Spleen (tissue), 11 donors: ENCODE results near the gene ATP8A2. TPM values are rescaled to one million over a fixed set of nuclear protein-coding genes. Genes with fewer than 3 reads are reported as not detected.

Experiments
- DNase-seq: peaks from one replicate; pipeline ENCODE4 v3.0.0-alpha.2; 2020
- H3K27ac ChIP-seq, 8 donors: fragments of 200-600 bp; sonication (generic) in 7 of 8; 1 replicate in 4 of 8; 2 replicates in 4 of 8; pipeline versions ENCODE4 v1.5.0 to v1.8.0; 2016 to 2021; ENCODE audit warnings: inconsistent platforms in 4 of 8, mild to moderate bottlenecking in 4 of 8, moderate library complexity in 1 of 8
- H3K27me3 ChIP-seq, 7 donors: fragments of 200-600 bp; sonication (generic) in 6 of 7; replicated peaks in 1 of 7; 1 replicate in 4 of 7; 2 replicates in 3 of 7; pipeline versions ENCODE4 v1.5.0 to v1.8.0; 2016 to 2021; ENCODE audit warnings: inconsistent platforms in 3 of 7, mild to moderate bottlenecking in 1 of 7
- H3K36me3 ChIP-seq, 6 donors: fragments of 200-600 bp; sonication (generic) in 5 of 6; 1 replicate in 4 of 6; 2 replicates in 2 of 6; pipeline versions ENCODE4 v1.5.0 to v1.8.0; 2016 to 2021; ENCODE audit warnings: inconsistent platforms in 2 of 6
- H3K4me1 ChIP-seq, 6 donors: fragments of 200-600 bp; sonication (generic) in 5 of 6; 1 replicate in 3 of 6; 2 replicates in 3 of 6; pipeline versions ENCODE4 v1.5.0 to v1.8.0; 2016 to 2021; ENCODE audit warnings: inconsistent platforms in 3 of 6
- H3K4me3 ChIP-seq, 8 donors: fragments of 200-600 bp; sonication (generic) in 7 of 8; 1 replicate in 4 of 8; 2 replicates in 4 of 8; pipeline versions ENCODE4 v1.5.0 to v1.8.0; 2016 to 2021; ENCODE audit warnings: inconsistent platforms in 4 of 8, mild to moderate bottlenecking in 4 of 8, moderate library complexity in 2 of 8
- H3K9me3 ChIP-seq, 8 donors: fragments of 200-600 bp; sonication (generic) in 7 of 8; 1 replicate in 4 of 8; 2 replicates in 4 of 8; pipeline versions ENCODE4 v1.5.0 to v1.8.0; 2016 to 2021; ENCODE audit warnings: inconsistent platforms in 4 of 8
- CTCF ChIP-seq, 11 experiments: fragments of 200-600 bp in 7 of 11; fragments of 450-650 bp in 4 of 11; sonication (generic) in 4 of 11; IDR thresholded peaks in 8 of 11; conservative IDR thresholded peaks in 3 of 11; 1 replicate in 7 of 11; 2 replicates in 4 of 11; pipeline versions ENCODE4 v1.4.0 to v1.8.0; 2016 to 2021; ENCODE audit warnings: antibody characterized with exemption in 11 of 11, inconsistent platforms in 4 of 11, mild to moderate bottlenecking in 1 of 11
- POLR2A ChIP-seq, 3 donors: fragments of 450-650 bp; IDR thresholded peaks; one replicate each; pipeline ENCODE4 v1.5.1; 2017; ENCODE audit warnings: antibody characterized with exemption in 3 of 3, mild to moderate bottlenecking in 1 of 3
- POLR2AphosphoS5 ChIP-seq, 3 donors: sonication (generic); formaldehyde crosslinking; IDR thresholded peaks; one replicate each; pipeline ENCODE4 v1.5.1; 2017; ENCODE audit warnings: antibody characterized with exemption in 3 of 3
- WGBS, 5 donors: extraction: QIAGEN DNeasy Blood & Tissue Kit in 3 of 5; methylation state at CpG; one replicate each; pipeline versions ENCODE4 v1.1.5 to v1.1.7; 2013 to 2018; 5-methylcytosine and 5-hydroxymethylcytosine counted together
- intact Hi-C: fragments of 100-400 bp; cut with DNase I; formaldehyde crosslinking; loops from one replicate; pipeline ENCODE4 v1.15.0; 2023; ENCODE audit warnings: low total_unique reads
- polyA plus RNA-seq, 3 donors: library from polyadenylated mRNA; stranded (reverse); fragments of 200-250 nt; gene quantifications; one replicate each; pipeline ENCODE4 v1.2.1, GENCODE V29; 2013
- total RNA-seq, 7 donors: library from RNA; depleted of rRNA in 3 of 7; stranded (reverse); fragments of >200 nt in 3 of 7; fragmentation: NEBNext Ultra II Directional in 4 of 7; extraction: Animal tissue kit (Norgen Biotek cat#: 25700) in 4 of 7; gene quantifications; one replicate each; pipeline versions ENCODE4 v1.1.0 to v1.2.1, GENCODE V29; 2016 to 2021
- donor health status: healthy with polysubstance abuse.
- donor health status: DM: no; HTN: no; CAD: no; lungs with moderate emphysema.
- donor health status: DM: no; HTN: no; CAD: no.
- donor health status: Bipolar disorder and iron deficiency.
- donor health status: healthy.
- donor health status: DM: no; HTN: no; CAD: no.
- donor health status: DM: yes; HTN: yes; CAD: no.

ATP8A2 gene
- total and polyA plus RNA-seq, 10 donors, result 0.09 to 0.46 (median 0.25) TPM

GRCh38 chr13:25652764-25653163, 281.0 kb downstream of the ATP8A2 start:
- no peak for DNase-seq
- H3K4me1 ChIP-seq, result no peaks in the 10 kb centered on the region
- TF ChIP-seq POLR2A (IDR thresholded peaks at IDR 0.05) (no peak), POLR2AphosphoS5 (IDR thresholded peaks at IDR 0.05) (no peak), CTCF (IDR thresholded peaks at IDR 0.05 in 8 of 11, conservative IDR thresholded peaks at IDR 0.05 in 3 of 11) (no peak)
- H3K9me3 ChIP-seq, result peaks cover 0 to 16% (median 10%) of the 10 kb centered on the region in 8 donors
- no peaks in the 10 kb centered on the region for H3K36me3 ChIP-seq
- H3K27ac ChIP-seq, result no peak overlapping the region
- WGBS, 5 donors, result 41 to 66% (median 58%) methylated on average over 2 of the region's 2 CpGs
- H3K27me3 ChIP-seq, result no peaks in the 10 kb centered on the region
- intact Hi-C loops, result no loop called here
- H3K4me3 ChIP-seq, result no peak overlapping the region

GRCh38 chr13:25654322-25654721, 282.5 kb downstream of the ATP8A2 start:
- Histone ChIP-seq H3K27ac (no peak overlapping the region), H3K4me1 (no peaks in the 10 kb centered on the region), H3K27me3 (no peaks in the 10 kb centered on the region), H3K4me3 (no peak overlapping the region), H3K9me3 (peaks cover 0 to under 1% (median 0%) of the 10 kb centered on the region in 8 donors), H3K36me3 (no peaks in the 10 kb centered on the region)
- no peak for DNase-seq
- intact Hi-C loops, result no loop called here
- TF ChIP-seq CTCF (IDR thresholded peaks at IDR 0.05 in 8 of 11, conservative IDR thresholded peaks at IDR 0.05 in 3 of 11) (no peak), POLR2A (IDR thresholded peaks at IDR 0.05) (no peak)
- 85 to 95% (median 88%) methylated on average over 4 of the region's 4 CpGs for WGBS, 5 donors

GRCh38 chr13:25657157-25657556, 285.4 kb downstream of the ATP8A2 start:
- Histone ChIP-seq H3K27ac (no peak overlapping the region), H3K36me3 (no peaks in the 10 kb centered on the region), H3K4me1 (no peaks in the 10 kb centered on the region), H3K4me3 (no peak overlapping the region), H3K27me3 (no peaks in the 10 kb centered on the region), H3K9me3 (no peaks in the 10 kb centered on the region)
- intact Hi-C loops, result no loop called here
- no peak for TF ChIP-seq POLR2AphosphoS5 (IDR thresholded peaks at IDR 0.05)
- TF ChIP-seq POLR2A (IDR thresholded peaks at IDR 0.05), result no peak
- no peak for TF ChIP-seq CTCF (IDR thresholded peaks at IDR 0.05 in 8 of 11, conservative IDR thresholded peaks at IDR 0.05 in 3 of 11)
- DNase-seq, result no peak
- WGBS, 5 donors, result 59 to 83% (median 62%) methylated on average over 3 of the region's 3 CpGs

DNA sequence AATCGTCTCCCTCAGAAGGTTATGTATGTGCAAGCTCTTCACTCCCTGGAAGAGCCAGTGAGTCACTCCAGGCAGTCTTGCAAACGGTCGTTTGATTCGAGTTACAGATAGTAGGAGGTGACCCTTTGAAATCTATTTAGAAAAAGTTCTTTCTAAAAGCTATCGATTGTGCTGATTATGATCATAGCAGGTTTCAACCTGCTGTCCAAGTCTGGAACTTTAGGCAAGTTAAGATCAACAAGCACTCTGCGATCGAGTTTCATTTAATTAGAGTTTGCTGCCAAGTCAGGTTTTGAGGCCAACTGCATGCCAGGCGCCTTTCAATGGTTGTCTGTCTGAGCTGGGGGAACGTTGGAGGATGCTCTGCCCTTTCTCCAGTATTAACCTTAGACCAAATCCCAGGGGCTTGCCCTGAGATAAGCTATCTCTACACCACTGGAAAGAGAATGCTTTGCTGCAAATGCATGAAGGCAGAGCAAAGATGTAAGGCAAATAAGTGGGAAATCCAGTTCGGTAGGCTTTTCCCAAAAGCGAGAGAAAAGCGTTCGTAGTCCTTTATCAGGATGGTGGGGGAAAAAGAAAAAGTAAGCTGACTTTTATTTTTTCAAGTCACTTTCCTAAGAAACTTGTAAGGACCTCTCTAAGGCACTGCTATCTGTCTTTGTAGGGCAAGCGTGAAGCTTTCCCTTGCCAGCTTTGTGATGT, 287.5 kb downstream of the ATP8A2 start:
- intact Hi-C loops, result no loop called here
- no peak for DNase-seq
- H3K4me1 ChIP-seq, result no peaks in the 10 kb centered on the region
- H3K4me3 ChIP-seq, result no peak overlapping the region
- TF ChIP-seq POLR2A (IDR thresholded peaks at IDR 0.05) (no peak), POLR2AphosphoS5 (IDR thresholded peaks at IDR 0.05) (no peak), CTCF (IDR thresholded peaks at IDR 0.05 in 8 of 11, conservative IDR thresholded peaks at IDR 0.05 in 3 of 11) (no peak)
- no peak overlapping the region for H3K27ac ChIP-seq
- H3K27me3 ChIP-seq, result no peaks in the 10 kb centered on the region
- 75 to 82% (median 79%) methylated on average over 14 of the region's 14 CpGs for WGBS, 5 donors
- H3K36me3 ChIP-seq, result no peaks in the 10 kb centered on the region
- H3K9me3 ChIP-seq, result no peaks in the 10 kb centered on the region
